ENCODE results near the gene UBB.
A peak's percentile ranks its signal among the peaks of the same experiment; 100 is the strongest.

UBB gene

GRCh38 chr17:16406742-16407674 is 26.1 kb downstream of the UBB start:
- TF ChIP-seq POLR2AphosphoS5 (IDR thresholded peaks at IDR 0.05; ENCODE audit: low read depth, low read length) (no peak), FOXP2 (optimal IDR thresholded peaks at IDR 0.05; ENCODE audit: borderline replicate concordance, extremely low read depth, extremely low read length, insufficient read depth) (no peak), SIN3A (IDR thresholded peaks at IDR 0.05; ENCODE audit: borderline replicate concordance, insufficient read depth, low read length) (no peak), TAF1 (IDR thresholded peaks at IDR 0.05; ENCODE audit: borderline replicate concordance, insufficient read depth, low read length) (no peak)
- TF ChIP-seq, protein P1, sequence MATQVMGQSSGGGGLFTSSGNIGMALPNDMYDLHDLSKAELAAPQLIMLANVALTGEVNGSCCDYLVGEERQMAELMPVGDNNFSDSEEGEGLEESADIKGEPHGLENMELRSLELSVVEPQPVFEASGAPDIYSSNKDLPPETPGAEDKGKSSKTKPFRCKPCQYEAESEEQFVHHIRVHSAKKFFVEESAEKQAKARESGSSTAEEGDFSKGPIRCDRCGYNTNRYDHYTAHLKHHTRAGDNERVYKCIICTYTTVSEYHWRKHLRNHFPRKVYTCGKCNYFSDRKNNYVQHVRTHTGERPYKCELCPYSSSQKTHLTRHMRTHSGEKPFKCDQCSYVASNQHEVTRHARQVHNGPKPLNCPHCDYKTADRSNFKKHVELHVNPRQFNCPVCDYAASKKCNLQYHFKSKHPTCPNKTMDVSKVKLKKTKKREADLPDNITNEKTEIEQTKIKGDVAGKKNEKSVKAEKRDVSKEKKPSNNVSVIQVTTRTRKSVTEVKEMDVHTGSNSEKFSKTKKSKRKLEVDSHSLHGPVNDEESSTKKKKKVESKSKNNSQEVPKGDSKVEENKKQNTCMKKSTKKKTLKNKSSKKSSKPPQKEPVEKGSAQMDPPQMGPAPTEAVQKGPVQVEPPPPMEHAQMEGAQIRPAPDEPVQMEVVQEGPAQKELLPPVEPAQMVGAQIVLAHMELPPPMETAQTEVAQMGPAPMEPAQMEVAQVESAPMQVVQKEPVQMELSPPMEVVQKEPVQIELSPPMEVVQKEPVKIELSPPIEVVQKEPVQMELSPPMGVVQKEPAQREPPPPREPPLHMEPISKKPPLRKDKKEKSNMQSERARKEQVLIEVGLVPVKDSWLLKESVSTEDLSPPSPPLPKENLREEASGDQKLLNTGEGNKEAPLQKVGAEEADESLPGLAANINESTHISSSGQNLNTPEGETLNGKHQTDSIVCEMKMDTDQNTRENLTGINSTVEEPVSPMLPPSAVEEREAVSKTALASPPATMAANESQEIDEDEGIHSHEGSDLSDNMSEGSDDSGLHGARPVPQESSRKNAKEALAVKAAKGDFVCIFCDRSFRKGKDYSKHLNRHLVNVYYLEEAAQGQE (IDR thresholded peaks at IDR 0.05; ENCODE audit: insufficient read depth in 1 of 2, low read depth in 2 of 2, low read length in 2 of 2), result no peak

GRCh38 chr17:16407911-16408588 is 27.2 kb downstream of the UBB start:
- TF ChIP-seq FOXP2 (optimal IDR thresholded peaks at IDR 0.05; ENCODE audit: borderline replicate concordance, extremely low read depth, extremely low read length, insufficient read depth), result no peak
- TF ChIP-seq TAF1 (IDR thresholded peaks at IDR 0.05; ENCODE audit: borderline replicate concordance, insufficient read depth, low read length), result no peak
- TF ChIP-seq, protein P1 (IDR thresholded peaks at IDR 0.05; ENCODE audit: insufficient read depth in 1 of 2, low read depth in 2 of 2, low read length in 2 of 2), result no peak
- no peak for TF ChIP-seq POLR2AphosphoS5 (IDR thresholded peaks at IDR 0.05; ENCODE audit: low read depth, low read length)
- TF ChIP-seq SIN3A (IDR thresholded peaks at IDR 0.05; ENCODE audit: borderline replicate concordance, insufficient read depth, low read length), result no peak

GRCh38 chr17:16415031-16415924 is 34.4 kb downstream of the UBB start, which contains the start of gene TRPV2:
Gene TRPV2, plus strand, starts transcription at chr17:16415571. Its CDS starts 2,098 bp downstream, at chr17:16417669.
- 0 out of 2 replicates have a peak, but pooled peaks have one; percentile 28 for TF ChIP-seq SIN3A (IDR thresholded peaks at IDR 0.05; ENCODE audit: borderline replicate concordance, insufficient read depth, low read length)
- no peak for TF ChIP-seq TAF1 (IDR thresholded peaks at IDR 0.05; ENCODE audit: borderline replicate concordance, insufficient read depth, low read length)
- TF ChIP-seq, protein P1 (IDR thresholded peaks at IDR 0.05; ENCODE audit: insufficient read depth in 1 of 2, low read depth in 2 of 2, low read length in 2 of 2), result no peak
- TF ChIP-seq FOXP2 (optimal IDR thresholded peaks at IDR 0.05; ENCODE audit: borderline replicate concordance, extremely low read depth, extremely low read length, insufficient read depth), result peak; percentile 29
- TF ChIP-seq POLR2AphosphoS5 (IDR thresholded peaks at IDR 0.05; ENCODE audit: low read depth, low read length), result peak; percentile 66; the same call in 1 of the 2 replicates

DNA sequence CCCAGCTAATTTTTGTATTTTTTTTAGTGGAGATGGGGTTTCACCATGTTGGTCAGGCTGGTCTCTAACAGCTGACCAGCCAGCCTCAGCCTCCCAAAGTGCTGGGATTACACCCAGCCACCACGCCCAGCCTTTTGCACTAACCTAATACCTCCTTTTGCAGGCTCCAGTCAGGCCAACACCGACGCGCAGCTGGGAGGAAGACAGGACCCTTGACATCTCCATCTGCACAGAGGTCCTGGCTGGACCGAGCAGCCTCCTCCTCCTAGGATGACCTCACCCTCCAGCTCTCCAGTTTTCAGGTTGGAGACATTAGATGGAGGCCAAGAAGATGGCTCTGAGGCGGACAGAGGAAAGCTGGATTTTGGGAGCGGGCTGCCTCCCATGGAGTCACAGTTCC is 36.5 kb downstream of the UBB start:
- TF ChIP-seq POLR2AphosphoS5 (IDR thresholded peaks at IDR 0.05; ENCODE audit: low read depth, low read length) (no peak), FOXP2 (optimal IDR thresholded peaks at IDR 0.05; ENCODE audit: borderline replicate concordance, extremely low read depth, extremely low read length, insufficient read depth) (no peak), TAF1 (IDR thresholded peaks at IDR 0.05; ENCODE audit: borderline replicate concordance, insufficient read depth, low read length) (no peak), SIN3A (IDR thresholded peaks at IDR 0.05; ENCODE audit: borderline replicate concordance, insufficient read depth, low read length) (no peak)
- TF ChIP-seq, protein P1 (IDR thresholded peaks at IDR 0.05; ENCODE audit: insufficient read depth in 1 of 2, low read depth in 2 of 2, low read length in 2 of 2), result no peak
